NCI-H82 treated with DMSO at 0.1 percent for 48 hours (cell line): ENCODE results near the gene PRUNE1.

Experiments
- DNase-seq: peaks from one replicate; lab custom pipeline; 2025; ENCODE audit not compliant: unreplicated experiment; lab: John Stamatoyannopoulos, UW

PRUNE1 gene

GRCh38 chr1:150976879-150977694 is 31.2 kb upstream of the PRUNE1 start:
- no peak for DNase-seq

GRCh38 chr1:150979092-150980056 is 28.9 kb upstream of the PRUNE1 start:
- peak; percentile 89 for DNase-seq

GRCh38 chr1:150981177-150981804 is 27.0 kb upstream of the PRUNE1 start:
- no peak for DNase-seq

GRCh38 chr1:150981805-150982712 is 26.2 kb upstream of the PRUNE1 start, which contains the start of gene ANXA9:
ANXA9 (plus strand) TSS chr1:150982292; CDS start chr1:150983106, 814 bp downstream.
- DNase-seq, result no peak

- no peak for DNase-seq
Measured at GRCh38 chr1:150985179-150985825, 22.9 kb upstream of the PRUNE1 start.

GRCh38 chr1:150987924-150988323 is 20.3 kb upstream of the PRUNE1 start:
- DNase-seq, result no peak

GRCh38 chr1:150992626-150993025 is 15.6 kb upstream of the PRUNE1 start:
- no peak for DNase-seq

GRCh38 chr1:150994248-150994647 is 14.0 kb upstream of the PRUNE1 start:
- DNase-seq, result no peak

- no peak for DNase-seq
Measured at GRCh38 chr1:150995460-150995859, 12.8 kb upstream of the PRUNE1 start.

GRCh38 chr1:150995896-150996295 is 12.4 kb upstream of the PRUNE1 start:
- no peak for DNase-seq

- DNase-seq, result no peak
Measured at GRCh38 chr1:150997126-150997872, 10.9 kb upstream of the PRUNE1 start.

- no peak for DNase-seq
Measured at GRCh38 chr1:150997949-150998348, 10.3 kb upstream of the PRUNE1 start.

GRCh38 chr1:150999051-150999674 is 9.1 kb upstream of the PRUNE1 start:
- DNase-seq, result no peak

- no peak for DNase-seq
Measured at GRCh38 chr1:150999926-151000325, 8.3 kb upstream of the PRUNE1 start.

- no peak for DNase-seq
Measured at GRCh38 chr1:151000408-151000807, 7.8 kb upstream of the PRUNE1 start.

GRCh38 chr1:151001602-151002001 is 6.6 kb upstream of the PRUNE1 start:
- DNase-seq, result no peak

GRCh38 chr1:151002051-151002450 is 6.2 kb upstream of the PRUNE1 start:
- no peak for DNase-seq

GRCh38 chr1:151002611-151003010 is 5.6 kb upstream of the PRUNE1 start:
- DNase-seq, result no peak

GRCh38 chr1:151003180-151003579 is 5.1 kb upstream of the PRUNE1 start:
- DNase-seq, result no peak
